HG02884 (cell line): ENCODE results near the gene FHIT.
"Not testable (repeated sequence)": the region's sequence is repeated elsewhere in the genome, so short reads cannot be mapped to it uniquely, and the experiment has no call there.

Experiments
- ATAC-seq: cut with Tn5 transposase; IDR thresholded peaks from one replicate; pipeline ENCODE4 v1.9.1; 2021; ENCODE audit warnings: mild to moderate bottlenecking, moderate library complexity; ENCODE audit not compliant: unreplicated experiment

The FHIT gene

GRCh38 chr3:59831394-59831793, 1419.9 kb downstream of the FHIT start:
- no peak for ATAC-seq

GRCh38 chr3:59829527-59829926, 1421.7 kb downstream of the FHIT start:
- ATAC-seq: no peak

DNA sequence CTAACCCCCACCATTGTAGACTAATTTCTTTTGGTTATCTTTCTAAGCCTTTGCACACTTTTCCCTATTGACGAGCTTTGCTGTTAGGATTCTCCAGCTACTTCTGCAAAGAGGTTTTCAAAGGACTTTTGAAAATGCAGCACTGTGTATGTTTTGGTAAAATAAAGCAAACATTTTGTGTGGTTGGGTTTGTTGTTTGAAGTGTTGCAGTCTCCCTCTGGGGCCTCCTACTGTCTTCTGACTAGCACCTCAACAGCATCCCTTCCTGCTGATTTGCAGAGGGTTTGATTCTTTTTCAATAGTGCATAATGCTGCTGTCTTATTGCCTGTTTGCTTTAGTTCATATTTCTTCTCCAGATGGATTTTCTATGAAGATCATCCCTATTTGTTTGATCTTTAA, 1426.4 kb downstream of the FHIT start:
- ATAC-seq: no peak

- ATAC-seq: no peak
Measured at GRCh38 chr3:59821274-59821673, 1430.0 kb downstream of the FHIT start.

GRCh38 chr3:59820352-59820934, 1430.8 kb downstream of the FHIT start:
- ATAC-seq: no peak

DNA sequence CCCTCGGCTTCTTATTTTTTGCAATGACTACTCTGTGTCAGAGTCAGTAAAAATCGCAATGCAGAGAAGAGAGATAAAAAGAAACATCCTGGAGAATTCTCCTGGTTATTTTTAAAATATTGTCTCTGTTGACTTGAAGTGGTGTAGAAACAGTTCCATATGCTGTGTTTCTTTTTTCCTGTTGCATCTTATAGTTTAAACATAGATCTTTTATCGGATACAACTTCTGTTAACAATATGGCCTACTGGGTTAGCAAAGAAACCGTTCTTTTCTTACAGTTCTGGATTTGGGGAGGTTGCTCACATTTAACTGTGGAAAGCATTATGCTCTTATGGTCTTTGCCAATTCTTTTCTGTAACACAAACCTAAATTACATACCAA, 1432.3 kb downstream of the FHIT start:
- no peak for ATAC-seq

DNA sequence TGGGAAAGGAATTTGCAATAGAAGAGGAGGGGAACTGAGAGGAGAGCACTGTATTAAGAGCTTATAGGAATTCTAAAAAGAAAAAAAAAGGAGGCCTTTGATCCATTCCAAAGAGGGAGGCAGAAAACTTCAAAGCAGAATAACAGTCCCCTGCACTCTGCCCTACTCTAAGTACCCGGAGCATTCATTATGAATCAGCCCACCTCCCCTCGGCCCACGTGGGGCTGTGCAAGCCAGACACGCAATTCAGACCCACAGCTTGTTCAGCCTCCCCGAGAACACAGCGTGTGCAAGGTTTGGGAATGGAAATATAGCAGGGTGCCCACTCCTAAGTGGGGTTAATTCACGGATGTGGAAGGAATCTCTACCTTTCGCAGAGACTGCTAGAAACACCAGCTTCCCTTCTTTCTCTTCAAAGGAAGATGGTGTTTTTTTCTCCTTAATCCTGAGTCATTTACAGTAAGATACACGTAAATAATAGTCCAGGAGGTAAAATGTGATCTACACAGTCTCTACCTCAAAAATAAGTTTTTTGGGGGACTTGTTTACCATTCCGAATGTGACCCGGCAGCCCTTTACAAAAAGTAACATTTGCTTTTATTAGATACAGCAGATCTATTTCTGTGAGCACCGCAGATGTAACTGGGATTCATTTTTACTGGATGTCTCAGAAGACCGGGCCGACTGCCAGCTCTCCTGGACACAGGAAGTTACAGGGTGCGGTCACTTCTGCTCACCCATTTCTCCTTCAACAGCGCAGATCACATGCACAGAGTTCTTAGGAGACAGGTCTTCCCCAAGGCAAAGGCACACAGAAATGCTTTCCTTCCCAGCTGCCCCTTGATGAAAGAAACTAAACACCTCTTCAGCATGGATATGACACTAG, 1433.0 kb downstream of the FHIT start:
- no peak for ATAC-seq

GRCh38 chr3:59817511-59817910, 1433.7 kb downstream of the FHIT start:
- no peak for ATAC-seq

- ATAC-seq: no peak
Measured at GRCh38 chr3:59816312-59816711, 1434.9 kb downstream of the FHIT start.

DNA sequence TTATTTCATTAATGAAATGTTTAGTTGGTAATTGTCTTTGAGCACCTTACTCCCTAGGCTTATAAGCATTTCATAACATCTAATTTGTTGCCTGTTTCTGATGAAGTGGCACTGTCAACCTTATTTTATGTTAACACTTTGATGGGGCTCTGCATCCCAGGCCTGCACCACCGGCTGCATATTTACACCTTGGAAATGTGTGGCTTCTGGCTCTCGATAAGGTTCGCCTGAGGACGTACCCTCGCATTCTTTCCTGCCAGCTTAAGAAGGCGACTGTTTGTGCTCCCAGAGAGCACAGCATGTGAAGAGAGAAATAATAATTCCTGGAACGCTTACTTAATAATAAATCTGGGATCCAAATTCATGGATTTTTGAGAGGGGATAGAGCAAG, 1438.1 kb downstream of the FHIT start:
- ATAC-seq: no peak

DNA sequence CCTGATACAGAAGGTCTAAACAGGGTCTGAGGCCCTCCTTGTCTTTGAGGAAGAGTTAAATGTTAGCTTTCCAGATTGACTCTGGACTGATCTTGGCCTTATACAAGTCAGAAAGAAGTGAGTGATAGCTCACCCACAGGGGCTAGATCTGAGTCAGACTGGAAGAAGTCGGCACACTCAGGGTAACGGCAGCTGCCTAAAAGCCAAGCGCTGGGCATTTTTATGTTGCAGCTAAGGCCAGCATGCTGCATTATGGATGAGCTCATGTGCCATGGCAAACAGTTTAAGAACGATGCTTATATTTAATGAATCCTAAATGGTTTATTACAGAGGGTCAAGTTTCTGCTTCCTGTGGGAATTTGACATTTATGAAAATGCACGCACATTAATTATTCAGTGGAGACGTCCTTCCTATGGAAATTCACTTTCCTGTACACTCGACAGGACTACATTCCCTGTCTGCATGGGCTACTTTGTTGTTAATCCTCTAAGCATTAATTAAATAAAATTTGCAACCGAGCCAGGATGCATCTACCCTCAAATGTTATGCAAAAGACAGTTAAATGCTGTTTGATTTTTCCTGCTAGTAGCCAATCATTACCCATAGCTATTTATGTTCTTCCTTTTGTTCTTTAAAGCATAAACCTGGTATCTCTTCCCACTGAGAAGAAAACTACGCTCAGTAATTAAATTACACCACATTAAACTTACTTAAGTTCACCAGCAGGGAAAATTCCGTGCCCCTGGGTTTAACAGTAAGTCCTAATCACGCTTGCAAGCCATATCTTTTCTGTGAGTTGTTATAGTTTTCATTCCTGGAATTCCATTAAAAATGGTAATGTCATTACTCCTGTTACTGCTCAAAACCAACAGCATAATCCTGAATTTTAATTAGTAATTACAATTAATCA, 1438.8 kb downstream of the FHIT start:
- no peak for ATAC-seq

GRCh38 chr3:59811160-59811559, 1440.1 kb downstream of the FHIT start:
- ATAC-seq: no peak

DNA sequence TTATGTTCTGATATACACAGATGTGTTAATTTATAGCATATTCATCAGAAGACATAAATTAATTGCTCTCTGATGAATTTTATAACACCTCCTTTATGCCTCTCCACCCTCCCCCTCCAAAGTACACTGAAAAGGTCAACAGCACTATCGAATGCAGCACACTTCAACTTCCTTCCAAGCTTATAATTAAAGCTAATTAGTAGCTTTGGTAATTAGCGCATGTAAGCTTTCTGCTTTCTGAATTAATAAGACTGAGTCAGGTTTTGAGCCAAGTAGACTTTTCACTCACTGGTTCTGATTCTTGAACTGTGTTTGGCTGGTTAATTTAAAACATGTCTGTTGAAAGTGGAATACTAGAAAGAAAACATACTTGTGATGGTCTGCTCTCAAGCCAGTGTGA, 1440.6 kb downstream of the FHIT start:
- ATAC-seq: no peak

DNA sequence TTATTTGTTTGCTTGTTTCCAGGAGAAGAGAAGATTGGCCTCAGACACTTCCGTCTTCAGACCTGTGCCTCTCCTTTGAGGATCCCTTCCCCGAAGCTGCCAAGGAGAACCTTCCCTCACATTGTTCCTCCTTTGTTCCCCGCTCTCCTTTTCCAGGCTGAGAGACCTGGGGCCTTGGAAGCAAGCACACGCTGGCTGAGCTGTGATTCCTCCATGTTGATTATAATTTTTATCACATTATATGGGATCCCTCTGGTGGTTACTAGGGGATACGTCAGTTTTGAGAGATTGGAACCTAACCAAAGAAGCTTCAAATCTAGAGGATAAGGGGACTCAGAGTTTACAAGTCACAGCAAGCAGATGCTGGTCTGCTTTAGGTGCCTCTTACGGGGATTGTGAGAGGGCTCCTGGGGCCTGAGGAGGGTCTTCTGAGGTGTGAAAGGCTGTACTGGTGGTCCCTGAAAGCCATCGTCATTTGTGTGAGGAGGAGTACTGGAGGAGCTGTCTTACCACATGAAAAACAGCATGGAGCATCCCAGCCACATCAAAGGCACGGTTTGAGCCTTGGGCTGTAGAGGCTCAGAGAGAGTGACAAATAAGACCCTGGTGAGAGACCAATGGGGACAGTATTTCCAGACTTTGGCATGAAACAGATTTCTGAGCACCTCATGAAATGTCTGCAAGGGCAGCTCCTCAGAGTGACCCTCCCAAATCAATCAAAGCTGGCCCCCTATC, 1441.4 kb downstream of the FHIT start:
- ATAC-seq: no peak

- ATAC-seq: no peak
Measured at GRCh38 chr3:59809016-59809415, 1442.2 kb downstream of the FHIT start.

DNA sequence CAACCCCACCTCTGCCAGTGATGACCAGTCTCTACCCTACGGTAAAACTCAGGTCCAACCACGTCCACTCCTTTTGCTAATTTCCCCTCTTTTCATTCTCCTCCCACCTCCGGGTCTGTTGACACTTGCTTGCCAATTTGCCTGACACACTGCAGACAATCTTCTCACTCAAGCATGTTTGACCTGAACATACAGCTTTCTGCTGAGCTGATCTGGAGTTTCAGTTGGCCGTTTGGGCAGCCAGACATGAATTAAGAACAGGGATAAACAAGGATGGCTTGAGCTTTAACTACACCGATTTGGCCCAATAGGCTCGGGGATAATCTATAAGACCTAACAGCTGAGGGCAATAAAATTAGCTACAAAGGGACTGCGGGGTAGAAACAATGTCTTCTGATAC, 1442.8 kb downstream of the FHIT start:
- no peak for ATAC-seq

DNA sequence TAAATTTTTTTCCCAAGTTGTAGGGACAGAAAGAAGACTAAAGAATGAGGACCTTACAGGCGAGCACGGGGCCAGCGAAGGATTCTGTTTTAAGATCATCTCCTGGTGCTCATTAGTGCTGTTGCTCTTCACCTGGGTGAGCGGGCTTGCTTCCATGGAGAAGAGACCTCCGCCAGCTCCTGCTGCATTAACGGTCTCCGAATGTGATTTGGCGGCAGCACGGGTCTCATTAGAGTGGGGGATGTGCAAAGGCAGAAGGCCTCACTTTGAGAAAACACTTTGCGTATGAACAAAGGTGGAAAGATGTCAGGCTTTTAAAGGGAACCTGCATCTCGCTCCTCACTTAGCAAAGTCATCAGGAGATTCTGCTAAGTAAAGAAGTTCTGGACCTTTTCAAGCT, 1448.0 kb downstream of the FHIT start:
- ATAC-seq: no peak

DNA sequence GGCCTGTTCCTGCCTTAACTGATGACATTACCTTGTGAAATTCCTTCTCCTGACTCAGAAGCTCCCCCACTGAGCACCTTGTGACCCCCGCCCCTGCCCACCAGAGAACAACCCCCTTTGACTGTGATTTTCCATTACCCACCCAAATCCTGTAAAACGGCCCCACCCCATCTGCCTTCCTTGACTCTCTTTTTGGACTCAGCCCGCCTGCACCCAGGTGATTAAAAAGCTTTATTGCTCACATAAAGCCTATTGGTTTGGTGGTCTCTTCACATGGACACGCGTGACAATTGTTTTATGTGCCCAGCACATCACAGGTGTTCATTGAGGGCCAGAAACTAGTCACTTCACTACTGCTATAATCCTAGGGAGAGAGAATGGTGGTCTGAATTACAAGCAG, 1448.8 kb downstream of the FHIT start:
- ATAC-seq: not testable (repeated sequence)

GRCh38 chr3:59802045-59802444, 1449.2 kb downstream of the FHIT start:
- ATAC-seq: no peak

- ATAC-seq: no peak
Measured at GRCh38 chr3:59800481-59800880, 1450.8 kb downstream of the FHIT start.
